Measurements from ENCODE around the gene PSMB5.

Gene PSMB5

DNA sequence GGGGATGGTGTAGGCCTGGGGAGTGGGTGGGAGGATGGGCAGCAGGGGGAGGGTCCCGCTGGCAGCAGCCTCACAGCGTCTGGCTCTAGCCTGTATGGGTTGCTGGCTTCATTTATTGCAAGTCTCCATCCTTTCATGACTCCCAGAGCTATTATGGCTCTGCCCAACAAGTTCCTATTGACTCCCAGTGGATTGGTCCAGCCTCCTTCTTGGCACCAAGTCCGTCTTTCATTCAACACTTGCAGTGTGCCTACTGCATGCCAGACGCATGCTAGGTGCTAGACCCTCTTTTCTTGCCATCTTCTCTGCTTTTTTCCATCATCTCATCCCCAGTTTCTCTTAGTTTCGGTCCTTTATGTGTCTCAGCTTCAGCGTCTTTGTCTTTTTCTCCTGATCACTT, 8.4 kb upstream of the PSMB5 start:
- ChIA-PET CTCF (interaction anchor here (3.8 kb wide), 1 partner anchor 57 kb away, joined by 12 read pairs; no protein-coding TSS in a partner anchor), POLR2A (interaction anchor here (0.8 to 0.9 kb wide), 2 partner anchors 13 to 29 kb away, joined by 3 read pairs; no protein-coding TSS in a partner anchor)
- no peaks in the 10 kb centered on the region for H3K36me3 ChIP-seq (ENCODE audit: control insufficient read depth in 2 of 2, insufficient read depth in 1 of 2, low read length in 2 of 2)
- H3K27ac ChIP-seq (ENCODE audit: extremely low read depth, low read depth, low read length): no peak overlapping the region
- no peaks in the 10 kb centered on the region for H3K4me1 ChIP-seq (ENCODE audit: control insufficient read depth, insufficient read depth, low read length)
- no peaks in the 10 kb centered on the region for H3K9me3 ChIP-seq (ENCODE audit: control insufficient read depth, insufficient read depth, low read depth, low read length)
- H3K4me3 ChIP-seq (ENCODE audit: low read depth, low read length): no peak overlapping the region
- TF ChIP-seq ZNF2 (tag by site-specific recombination; IDR thresholded peaks at IDR 0.05) (no peak), ZNF266 (tag by site-specific recombination; IDR thresholded peaks at IDR 0.05; ENCODE audit: low read depth) (no peak), ZNF19 (tag by site-specific recombination; IDR thresholded peaks at IDR 0.05; ENCODE audit: low read depth) (no peak), ZNF670 (tag by site-specific recombination; IDR thresholded peaks at IDR 0.05; ENCODE audit: low read depth) (no peak), GLI2 (tag by site-specific recombination; IDR thresholded peaks at IDR 0.05; ENCODE audit: borderline replicate concordance, low read depth) (no peak), ZNF366 (tag by site-specific recombination; conservative IDR thresholded peaks at IDR 0.05) (no peak), ZNF658 (tag by site-specific recombination; IDR thresholded peaks at IDR 0.05) (no peak), ZNF843 (tag by site-specific recombination; IDR thresholded peaks at IDR 0.05) (no peak), ZNF548 (tag by site-specific recombination; IDR thresholded peaks at IDR 0.05) (no peak), ZNF600 (tag by site-specific recombination; IDR thresholded peaks at IDR 0.05) (no peak), YY1 (tag by site-specific recombination; IDR thresholded peaks at IDR 0.05) (no peak), BCL11A (tag by site-specific recombination; IDR thresholded peaks at IDR 0.05; ENCODE audit: low read depth) (no peak), GLIS2 (tag by site-specific recombination; IDR thresholded peaks at IDR 0.05) (no peak), ZNF571 (tag by site-specific recombination; IDR thresholded peaks at IDR 0.05) (no peak), ZNF610 (tag by site-specific recombination; IDR thresholded peaks at IDR 0.05; ENCODE audit: borderline replicate concordance) (no peak)
- TF ChIP-seq, protein P1, sequence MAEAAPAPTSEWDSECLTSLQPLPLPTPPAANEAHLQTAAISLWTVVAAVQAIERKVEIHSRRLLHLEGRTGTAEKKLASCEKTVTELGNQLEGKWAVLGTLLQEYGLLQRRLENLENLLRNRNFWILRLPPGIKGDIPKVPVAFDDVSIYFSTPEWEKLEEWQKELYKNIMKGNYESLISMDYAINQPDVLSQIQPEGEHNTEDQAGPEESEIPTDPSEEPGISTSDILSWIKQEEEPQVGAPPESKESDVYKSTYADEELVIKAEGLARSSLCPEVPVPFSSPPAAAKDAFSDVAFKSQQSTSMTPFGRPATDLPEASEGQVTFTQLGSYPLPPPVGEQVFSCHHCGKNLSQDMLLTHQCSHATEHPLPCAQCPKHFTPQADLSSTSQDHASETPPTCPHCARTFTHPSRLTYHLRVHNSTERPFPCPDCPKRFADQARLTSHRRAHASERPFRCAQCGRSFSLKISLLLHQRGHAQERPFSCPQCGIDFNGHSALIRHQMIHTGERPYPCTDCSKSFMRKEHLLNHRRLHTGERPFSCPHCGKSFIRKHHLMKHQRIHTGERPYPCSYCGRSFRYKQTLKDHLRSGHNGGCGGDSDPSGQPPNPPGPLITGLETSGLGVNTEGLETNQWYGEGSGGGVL (tag by site-specific recombination; IDR thresholded peaks at IDR 0.05): no peak
- TF ChIP-seq, protein P2, sequence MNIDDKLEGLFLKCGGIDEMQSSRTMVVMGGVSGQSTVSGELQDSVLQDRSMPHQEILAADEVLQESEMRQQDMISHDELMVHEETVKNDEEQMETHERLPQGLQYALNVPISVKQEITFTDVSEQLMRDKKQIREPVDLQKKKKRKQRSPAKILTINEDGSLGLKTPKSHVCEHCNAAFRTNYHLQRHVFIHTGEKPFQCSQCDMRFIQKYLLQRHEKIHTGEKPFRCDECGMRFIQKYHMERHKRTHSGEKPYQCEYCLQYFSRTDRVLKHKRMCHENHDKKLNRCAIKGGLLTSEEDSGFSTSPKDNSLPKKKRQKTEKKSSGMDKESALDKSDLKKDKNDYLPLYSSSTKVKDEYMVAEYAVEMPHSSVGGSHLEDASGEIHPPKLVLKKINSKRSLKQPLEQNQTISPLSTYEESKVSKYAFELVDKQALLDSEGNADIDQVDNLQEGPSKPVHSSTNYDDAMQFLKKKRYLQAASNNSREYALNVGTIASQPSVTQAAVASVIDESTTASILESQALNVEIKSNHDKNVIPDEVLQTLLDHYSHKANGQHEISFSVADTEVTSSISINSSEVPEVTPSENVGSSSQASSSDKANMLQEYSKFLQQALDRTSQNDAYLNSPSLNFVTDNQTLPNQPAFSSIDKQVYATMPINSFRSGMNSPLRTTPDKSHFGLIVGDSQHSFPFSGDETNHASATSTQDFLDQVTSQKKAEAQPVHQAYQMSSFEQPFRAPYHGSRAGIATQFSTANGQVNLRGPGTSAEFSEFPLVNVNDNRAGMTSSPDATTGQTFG (tag by site-specific recombination; IDR thresholded peaks at IDR 0.05; ENCODE audit: borderline replicate concordance): no peak

DNA sequence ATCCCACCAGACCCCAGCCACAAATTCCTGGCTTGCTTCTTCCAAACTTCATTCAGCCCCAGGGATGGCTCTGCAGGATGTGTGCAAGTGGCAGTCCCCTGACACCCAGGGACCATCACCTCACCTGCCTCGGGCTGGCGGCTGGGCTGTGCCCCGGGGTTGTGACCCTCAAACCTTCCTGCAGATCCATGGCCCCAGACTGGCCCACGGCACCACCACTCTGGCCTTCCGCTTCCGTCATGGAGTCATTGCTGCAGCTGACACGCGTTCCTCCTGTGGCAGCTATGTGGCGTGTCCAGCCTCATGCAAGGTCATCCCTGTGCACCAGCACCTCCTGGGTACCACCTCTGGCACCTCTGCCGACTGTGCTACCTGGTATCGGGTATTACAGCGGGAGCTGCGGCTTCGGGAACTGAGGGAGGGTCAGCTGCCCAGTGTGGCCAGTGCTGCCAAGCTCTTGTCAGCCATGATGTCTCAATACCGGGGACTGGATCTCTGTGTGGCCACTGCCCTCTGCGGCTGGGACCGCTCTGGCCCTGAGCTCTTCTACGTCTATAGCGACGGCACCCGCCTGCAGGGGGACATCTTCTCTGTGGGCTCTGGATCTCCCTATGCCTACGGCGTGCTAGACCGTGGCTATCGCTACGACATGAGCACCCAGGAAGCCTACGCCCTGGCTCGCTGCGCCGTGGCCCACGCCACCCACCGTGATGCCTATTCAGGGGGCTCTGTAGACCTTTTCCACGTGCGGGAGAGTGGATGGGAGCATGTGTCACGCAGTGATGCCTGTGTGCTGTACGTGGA, 7.7 kb upstream of the PSMB5 start, which contains the start of gene PSMB11:
Gene PSMB11 (plus strand): TSS at position 51 of the 804 bp plus-strand sequence. CDS start 14 bp downstream, at position 65.
- H3K27ac ChIP-seq (ENCODE audit: extremely low read depth, low read depth, low read length): no peak within 1 kb of the TSS
- TF ChIP-seq ZNF221 (tag by site-specific recombination; IDR thresholded peaks at IDR 0.05; ENCODE audit: borderline replicate concordance) (no peak), ZNF558 (tag by site-specific recombination; IDR thresholded peaks at IDR 0.05) (no peak), TRIM28 (IDR thresholded peaks at IDR 0.05; ENCODE audit: borderline replicate concordance, low read length) (no peak), MEIS1 (CRISPR knock-in tag; IDR thresholded peaks at IDR 0.05; ENCODE audit: borderline replicate concordance) (no peak), HOXA7 (CRISPR knock-in tag; IDR thresholded peaks at IDR 0.05; ENCODE audit: borderline replicate concordance) (no peak), ZNF544 (tag by site-specific recombination; IDR thresholded peaks at IDR 0.05) (no peak), ZNF394 (tag by site-specific recombination; IDR thresholded peaks at IDR 0.05; ENCODE audit: borderline replicate concordance) (no peak), ZNF600 (tag by site-specific recombination; IDR thresholded peaks at IDR 0.05) (no peak), KLF10 (tag by site-specific recombination; IDR thresholded peaks at IDR 0.05) (no peak), ZNF24 (tag by site-specific recombination; IDR thresholded peaks at IDR 0.05) (no peak), BCL11B (tag by site-specific recombination; IDR thresholded peaks at IDR 0.05; ENCODE audit: low read depth) (no peak)
- no peaks in the 10 kb centered on the region for H3K9me3 ChIP-seq (ENCODE audit: control insufficient read depth, insufficient read depth, low read depth, low read length)
- CTCF ChIA-PET: interaction anchor here (1.2 to 3.8 kb wide), 3 partner anchors 27 to 56 kb away, joined by 5 to 22 read pairs (median 12); no protein-coding TSS in a partner anchor
- POLR2A ChIA-PET: interaction anchor here (0.8 to 1.0 kb wide), 2 partner anchors 19 to 29 kb away, joined by 3 to 5 read pairs; no protein-coding TSS in a partner anchor
- H3K4me1 ChIP-seq (ENCODE audit: control insufficient read depth, insufficient read depth, low read length): no peaks in the 10 kb centered on the region
- no peak within 1 kb of the TSS for H3K4me3 ChIP-seq (ENCODE audit: low read depth, low read length)
- H3K36me3 ChIP-seq (ENCODE audit: control insufficient read depth in 2 of 2, insufficient read depth in 1 of 2, low read length in 2 of 2): no peaks in the 10 kb centered on the region

Data from HEK293 (cell line).